ENCODE data around the gene TPK1.
"Not testable (repeated sequence)": the region's sequence is repeated elsewhere in the genome, so short reads cannot be mapped to it uniquely, and the experiment has no call there.

Gene TPK1

DNA sequence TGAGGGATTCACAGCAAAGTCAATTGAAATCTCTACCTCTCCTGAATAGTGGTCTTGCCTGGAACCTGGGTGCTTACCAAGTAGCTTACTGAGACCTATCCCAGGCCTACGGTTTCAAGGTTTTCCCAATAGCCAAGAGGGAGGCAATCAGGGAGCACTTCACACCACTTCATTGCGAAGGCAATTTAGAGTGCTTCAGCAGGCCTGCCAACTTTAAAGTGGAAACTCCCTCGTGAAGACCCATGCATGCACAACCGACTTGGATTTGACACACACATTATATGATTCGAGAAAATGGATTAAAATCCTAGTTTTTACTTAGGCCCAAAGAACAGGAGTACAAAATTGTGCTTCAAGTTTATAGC is 380.8 kb downstream of the TPK1 start:
- DNase-seq = no peak

DNA sequence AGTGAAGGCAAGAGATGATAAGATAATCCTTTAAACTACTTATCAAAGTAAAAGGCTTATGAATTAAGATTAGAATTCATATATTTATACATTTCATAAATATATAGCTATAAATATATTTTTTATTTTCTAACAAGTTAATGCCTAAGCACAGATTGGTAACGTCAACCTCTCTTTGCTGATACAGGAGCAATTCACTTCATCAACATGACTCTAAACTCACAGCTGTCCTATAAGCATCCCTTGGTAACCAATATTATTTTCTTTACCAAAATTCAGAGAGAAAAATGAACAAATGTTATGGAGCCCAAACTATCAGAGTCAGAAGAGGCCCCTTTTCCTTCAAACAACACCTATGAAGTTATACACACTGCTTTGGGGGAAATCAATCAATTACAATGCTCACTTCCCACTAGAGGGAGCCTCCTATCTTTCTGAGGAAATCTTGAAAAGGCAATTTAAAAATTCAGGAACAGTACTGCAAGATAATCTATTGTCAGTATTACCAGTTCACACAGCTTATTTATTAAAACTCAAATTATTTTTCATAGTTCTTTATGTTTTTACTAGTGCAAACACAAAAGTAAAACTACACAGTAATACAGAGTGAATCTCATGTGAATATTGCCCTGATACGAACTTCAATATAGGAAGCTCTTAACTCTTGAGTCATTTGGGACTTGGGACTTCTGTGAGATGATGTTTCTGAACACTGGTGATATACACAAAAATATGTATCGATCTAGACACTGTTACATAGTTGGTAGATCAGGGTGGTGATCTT is 381.4 kb downstream of the TPK1 start:
- no peak for DNase-seq

DNA sequence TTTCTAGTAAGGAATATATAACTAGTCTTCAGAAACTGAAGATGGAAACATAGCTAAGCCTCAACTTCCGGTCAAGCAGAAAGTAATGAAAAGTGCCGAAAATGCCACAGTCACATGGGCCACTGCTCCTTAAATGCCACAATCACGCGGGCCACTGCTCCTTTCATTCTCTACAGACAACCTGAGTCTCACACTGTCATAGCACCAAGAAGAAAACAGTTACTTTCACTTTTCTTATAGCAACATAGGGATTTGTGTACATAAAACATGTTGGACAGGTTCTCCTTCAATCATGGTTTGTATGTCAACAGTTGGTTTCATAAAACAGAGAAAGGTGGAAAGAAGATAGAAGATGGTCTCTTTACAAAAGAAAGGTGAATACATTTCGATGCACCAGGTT is 383.8 kb downstream of the TPK1 start:
- no peak for DNase-seq

DNA sequence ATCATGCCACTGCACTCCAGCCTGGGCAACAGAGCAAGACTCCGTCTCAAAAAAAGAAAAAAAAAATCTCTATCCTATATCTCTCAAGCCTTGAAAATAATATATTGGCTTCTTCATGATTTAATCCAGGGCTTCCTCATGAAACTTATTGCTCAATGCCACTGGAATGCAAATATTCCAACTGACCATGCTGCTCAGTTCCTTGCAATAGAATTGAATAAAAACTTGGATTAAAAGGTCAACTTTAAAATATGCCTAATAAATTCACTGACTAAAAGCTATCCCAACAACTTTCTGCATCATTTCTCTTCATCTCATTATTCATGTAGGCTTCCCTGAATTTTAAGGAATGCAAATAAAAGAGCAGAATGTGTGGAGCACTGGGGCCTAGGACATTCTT is 390.3 kb downstream of the TPK1 start:
- DNase-seq = no peak

DNA sequence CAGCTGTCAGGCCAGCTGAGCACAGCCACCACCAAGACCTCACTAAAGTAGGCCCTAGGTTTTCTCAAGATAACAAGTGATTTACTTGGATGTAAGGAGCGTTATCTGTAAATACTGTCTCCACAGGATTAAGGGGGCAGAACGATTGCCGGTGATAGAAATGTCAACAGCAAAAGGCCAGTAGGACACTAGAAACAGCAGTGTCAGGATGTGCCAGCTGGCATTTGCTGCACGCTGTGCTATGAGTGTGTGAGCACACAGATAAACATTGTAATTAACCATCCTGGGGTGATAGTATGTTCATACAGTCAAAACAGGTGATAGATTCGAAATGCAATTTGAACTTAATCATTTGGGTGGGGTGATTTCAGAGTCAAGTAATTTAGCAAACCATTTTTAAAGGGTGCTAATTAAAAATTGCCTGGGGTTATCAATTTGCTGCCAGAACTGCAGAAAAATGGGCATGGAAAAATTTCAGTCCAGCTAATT is 396.1 kb downstream of the TPK1 start:
- no peak for DNase-seq

DNA sequence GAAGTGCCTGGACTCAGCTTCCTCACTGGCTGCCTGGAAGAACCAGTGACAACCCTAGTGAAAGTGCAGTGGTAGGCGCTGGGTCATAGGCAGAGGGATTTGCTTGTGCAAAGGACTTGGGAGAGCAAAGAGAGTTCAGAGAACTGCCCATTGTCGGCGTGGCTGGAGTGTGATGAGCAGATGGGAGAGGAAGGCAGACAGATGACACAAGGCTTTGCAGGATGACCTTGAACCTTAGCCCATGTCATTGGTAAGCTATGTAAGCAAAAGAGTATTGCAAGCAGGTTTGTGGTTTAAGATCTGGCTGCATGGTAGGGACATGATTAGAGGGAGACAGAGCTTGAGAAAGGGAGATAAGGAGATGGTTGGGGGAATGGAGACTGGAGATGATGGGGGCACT is 397.1 kb downstream of the TPK1 start:
- no peak for DNase-seq

DNA sequence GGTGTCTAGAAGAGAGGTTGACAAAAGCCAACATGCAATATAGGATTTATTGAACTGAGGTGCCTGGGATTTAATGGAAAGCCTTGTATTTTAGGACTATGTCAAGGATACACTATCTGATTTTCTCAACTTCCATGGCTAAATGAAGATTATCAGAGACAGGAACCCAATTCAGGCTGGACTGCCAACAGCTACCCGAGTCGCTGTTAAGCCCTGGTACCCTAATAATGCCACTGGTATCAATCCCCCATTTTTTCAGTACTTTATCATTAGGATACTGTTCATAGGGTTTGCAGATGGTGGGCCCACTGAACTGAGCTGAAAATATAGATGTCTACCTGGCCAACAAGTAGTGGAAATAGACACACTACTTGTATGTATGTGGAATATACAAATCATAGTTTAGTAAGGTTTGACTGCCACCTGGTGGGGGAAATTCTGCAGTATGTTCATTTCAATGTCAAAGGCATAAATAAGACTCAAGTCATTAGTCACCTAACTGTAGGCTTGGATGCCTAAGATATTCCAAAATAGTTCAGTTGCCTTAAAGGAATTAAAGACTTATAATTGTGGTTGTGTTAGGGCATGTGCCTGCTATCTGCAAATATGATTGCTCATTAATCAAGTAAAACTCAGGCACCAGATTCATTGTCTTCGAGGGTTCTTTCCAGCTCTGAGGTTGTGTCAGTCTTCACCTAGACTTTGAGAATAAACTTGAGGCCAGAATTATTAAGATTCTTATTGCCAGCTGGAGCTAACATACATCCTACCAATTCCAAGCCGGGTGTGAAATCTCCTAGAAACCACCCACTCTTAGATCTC is 398.3 kb downstream of the TPK1 start:
- DNase-seq = no peak

DNA sequence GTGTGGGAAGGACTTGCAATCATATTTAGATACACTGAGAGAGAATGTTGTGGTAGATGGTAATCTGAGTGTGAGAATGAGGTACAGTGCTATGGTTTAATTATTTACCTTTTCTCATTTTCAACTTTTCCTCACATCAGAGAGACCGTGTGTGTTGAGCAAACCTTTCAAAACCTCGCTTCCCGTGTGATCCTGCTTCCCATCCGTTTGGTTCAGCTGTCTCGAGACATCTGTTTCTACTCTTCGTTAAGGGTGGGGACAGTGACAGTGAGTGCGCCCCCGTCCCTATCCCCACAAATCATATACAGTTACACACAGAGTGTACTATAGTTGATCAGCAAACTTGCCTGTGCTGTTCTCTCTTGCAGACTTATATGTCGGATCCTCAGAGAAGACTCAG is 399.4 kb downstream of the TPK1 start:
- no peak for DNase-seq

DNA sequence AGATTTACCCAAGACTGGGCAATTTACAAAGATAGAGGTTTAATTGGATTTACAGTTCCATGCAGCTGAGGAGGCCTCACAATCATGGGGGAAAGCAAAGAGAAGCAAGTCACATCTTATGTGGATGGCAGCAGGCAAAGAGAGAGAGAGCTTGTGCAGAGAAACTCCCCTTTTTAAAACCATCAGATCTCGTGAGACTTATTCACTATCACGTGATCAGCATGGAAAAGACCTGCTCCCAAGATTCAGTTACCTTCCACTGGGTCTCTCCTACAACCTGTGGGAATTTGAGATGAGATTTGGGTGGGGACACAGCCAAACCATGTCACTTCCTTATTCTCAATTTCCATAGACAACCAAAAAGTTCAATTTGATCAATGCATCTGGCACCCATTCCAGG is 407.4 kb downstream of the TPK1 start:
- DNase-seq = no peak

DNA sequence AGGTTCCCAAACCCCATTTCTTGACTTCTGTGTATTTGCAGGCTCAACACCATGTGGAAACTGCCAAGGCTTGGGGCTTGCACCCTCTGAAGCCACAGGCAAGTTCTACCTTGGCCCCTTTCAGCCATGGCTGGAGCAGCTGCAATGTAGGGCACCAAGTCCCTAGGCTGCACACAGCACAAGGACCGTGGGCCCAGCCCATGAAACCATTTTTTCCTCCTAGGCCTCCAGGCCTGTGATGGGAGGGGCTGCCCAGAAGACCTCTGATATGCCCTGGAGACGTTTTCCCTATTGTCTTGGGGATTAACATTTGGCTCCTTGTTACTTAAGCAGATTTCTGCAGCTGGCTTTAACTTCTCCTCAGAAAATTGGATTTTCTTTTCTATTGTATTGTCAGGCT is 408.3 kb downstream of the TPK1 start:
- DNase-seq = not testable (repeated sequence)

DNA sequence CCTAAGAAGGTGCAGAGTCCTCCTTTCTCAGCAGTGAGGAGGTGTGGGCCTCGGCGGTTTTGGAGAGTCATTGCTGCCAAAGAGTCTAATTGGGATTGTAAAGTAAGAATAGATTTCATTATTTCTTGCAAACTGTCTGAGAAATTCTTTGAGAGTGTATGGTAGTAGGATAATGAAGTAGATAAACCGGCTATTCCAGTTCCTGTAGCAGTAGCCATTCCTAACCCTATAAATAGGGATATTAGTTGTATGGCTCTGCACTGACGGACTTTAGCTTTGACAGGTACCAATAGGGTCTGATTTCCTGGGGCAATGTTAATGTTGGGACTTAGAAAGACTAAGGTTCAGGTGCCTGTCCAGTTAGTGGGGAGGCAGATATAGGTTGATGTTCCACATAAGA is 416.9 kb downstream of the TPK1 start:
- DNase-seq = not testable (repeated sequence)

DNA sequence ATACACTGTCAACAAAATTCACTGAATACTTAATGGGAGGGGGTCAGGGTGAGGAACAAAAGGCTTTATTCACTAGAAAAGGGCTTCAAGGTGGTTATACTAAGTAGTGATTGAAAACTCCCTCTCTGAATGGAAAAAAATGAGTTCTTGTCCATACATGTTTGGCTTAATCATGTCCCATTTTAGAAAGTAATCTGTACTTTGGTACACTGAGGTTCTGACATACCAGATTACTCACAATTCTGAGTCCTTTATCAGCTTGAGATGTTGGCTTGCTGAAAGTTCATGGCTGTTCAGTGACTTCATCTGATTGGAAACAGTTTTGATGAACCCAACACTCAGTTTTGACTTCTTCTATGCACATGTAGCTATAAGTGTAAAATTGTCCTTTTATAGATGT is 419.5 kb downstream of the TPK1 start:
- DNase-seq = no peak

DNA sequence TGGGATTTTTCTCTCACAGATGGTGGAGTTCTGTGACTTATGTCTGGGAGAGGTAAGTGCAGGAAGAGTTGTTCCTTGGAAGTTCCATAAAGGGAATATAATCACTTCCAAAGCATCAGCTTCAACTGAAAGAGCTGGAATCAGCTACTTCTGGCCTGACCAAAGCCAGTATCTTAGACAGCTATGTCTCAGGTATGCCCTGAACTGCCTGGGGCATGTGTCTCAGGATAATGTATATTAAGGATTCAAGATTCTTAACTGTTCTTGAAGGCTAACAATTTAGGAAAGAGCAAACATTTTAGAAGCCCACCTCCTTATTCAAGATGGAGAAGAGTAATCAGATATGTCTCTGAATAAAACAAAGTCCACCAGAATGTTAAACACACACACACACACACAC is 420.0 kb downstream of the TPK1 start:
- DNase-seq = no peak

DNA sequence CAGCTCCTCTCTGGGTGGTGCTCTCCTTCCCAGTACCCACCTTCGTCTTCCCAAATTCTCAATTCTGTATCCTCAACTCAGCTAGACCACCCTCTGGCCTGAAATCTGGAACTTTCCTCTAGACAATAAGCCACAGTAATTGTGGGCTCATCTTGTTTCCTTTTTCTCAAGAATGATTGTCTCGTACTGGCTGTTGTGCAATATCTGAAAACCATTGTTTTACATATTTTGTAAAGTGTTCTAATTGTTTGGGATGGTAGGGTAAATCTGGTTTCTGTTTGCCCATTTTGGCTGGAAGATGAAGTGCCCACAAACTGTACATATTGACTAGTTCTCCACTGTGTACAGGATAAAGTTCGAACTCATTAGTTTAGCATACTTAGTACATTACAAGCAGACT is 421.0 kb downstream of the TPK1 start:
- no peak for DNase-seq

DNA sequence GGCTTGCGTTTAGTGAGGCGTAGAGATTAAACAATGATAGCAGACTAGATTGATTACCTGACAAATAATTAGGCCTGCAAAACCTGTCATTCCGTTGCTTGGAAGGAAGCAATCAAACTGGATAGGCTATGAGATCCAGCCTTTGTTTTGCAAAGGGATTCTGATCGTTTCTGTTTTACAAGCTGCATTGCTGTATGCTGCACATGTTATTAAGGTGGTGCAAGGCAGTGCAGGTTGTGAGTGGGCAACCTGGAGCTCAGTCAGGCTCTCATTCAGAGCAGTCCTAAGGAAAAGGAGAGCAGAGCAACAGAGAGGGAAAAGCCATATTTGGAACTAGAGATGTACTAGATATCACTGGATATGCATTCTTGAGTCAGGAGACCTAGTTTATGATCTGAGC is 425.4 kb downstream of the TPK1 start:
- no peak for DNase-seq

DNA sequence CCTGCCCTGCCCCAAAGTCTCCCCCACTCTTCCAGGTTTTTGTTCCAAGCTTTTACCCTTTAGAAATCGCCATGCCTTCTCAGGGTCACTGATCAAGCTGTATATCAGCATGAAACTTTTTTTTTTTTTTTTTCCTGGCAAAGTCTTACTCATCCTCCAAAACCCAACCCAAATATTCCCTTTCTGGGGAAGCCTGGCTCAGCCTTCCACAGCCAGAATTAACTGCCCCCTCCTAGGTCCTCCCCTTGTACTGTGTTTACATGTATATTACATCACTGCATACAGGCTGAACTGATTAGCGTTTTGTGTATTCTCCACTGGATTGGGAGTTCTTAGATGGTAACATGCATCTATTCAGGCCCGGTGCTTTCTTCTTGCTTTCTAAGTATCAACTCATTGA is 427.7 kb downstream of the TPK1 start:
- no peak for DNase-seq

DNA sequence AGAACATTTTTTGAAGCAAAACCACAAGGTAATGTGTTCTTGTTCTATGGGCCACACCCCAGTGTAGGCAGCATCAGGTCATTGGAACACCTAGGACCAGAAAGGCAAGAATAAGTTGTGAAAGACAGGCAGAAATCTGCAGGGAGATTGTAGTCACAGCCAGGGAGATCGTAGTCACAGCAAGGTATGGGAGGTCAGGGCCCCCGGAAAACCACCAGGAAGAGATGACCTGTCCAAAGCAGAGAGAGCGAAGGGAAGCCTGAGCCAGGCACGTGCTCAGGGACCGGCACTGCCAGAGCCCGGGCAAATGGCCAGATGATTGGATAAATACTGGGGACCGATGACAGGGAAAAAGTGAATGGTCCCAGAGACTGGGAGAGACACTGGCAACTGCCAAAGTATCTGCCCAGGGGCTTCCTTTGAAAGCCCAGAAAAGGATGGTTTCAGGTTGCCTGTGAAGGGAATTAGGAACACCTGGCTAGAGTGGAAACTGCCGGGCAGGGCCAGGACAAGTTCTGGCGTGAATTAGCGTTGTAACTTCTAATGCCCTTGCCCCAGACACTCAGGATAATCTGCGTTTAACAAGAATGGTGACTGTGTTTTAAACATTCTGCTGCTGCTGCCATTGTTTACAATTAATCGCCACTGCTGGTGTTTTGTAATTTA is 428.5 kb downstream of the TPK1 start:
- DNase-seq = no peak

DNA sequence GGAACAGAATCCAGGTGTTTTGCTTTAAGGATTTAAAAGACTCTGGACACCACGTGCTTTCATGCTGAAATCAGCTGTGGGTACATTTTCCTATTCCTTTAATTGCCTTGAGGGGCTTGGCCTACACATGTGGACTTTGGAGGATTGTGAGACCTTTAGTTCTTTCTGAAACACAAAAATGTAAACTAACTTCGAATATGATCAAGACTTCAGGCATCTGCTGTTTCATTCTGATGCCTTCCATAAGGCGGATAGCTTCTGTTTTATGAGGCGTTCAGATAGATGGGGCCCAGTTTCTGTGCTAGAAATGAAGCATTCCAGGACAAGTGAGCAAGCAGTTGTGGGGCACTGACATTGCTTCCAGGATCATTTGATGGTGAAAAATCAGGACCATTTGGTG is 430.9 kb downstream of the TPK1 start:
- no peak for DNase-seq

DNA sequence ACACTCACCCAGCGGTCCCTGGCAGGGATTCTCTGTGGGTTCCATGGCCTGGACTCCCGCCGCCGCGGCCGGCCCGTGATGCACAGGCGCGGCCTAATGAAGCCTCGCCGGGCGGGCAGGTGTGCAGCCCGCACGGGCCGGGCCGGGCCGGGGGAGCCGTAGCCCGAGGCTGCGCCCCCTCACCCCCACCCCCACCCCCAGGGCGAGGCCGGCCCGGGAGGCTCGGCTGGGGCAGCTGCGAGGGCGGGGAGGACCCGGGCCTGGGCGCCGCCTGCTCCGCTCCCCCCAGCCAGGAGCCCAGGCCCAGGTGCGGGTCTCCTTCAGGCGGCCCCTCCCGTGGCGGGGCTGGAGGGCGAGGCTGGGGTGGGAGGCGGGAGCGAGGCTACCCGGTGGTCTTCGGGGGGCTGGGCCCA is 432.2 kb downstream of the TPK1 start, which contains the start of gene NOBOX:
TSS of gene NOBOX (minus strand) at position 45 of the 413 bp plus-strand sequence.
- no peak for DNase-seq

DNA sequence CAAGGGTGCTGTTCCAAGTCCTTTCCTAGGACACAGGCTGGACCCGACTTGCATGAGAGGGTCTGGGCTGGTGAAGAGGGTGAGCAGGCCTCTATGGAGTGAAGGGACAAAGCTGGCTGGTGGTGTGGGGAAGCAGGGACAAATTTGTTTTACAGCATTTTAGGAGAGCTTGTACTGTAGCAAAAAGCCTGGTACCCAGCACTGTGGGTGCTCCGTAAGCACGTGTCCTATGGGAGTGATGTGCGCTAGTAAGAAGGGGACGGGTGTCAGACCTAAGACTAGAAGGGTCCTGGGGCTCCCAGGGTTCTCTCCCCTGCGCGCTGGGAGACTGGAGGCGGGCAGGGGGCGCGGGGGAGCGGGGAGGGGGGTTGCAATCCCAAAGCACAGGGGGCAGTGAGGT is 432.8 kb downstream of the TPK1 start:
- no peak for DNase-seq
